Liver (tissue), 9 donors: ENCODE results near the gene EEF1G. TPM values are rescaled to one million over a fixed set of nuclear protein-coding genes. Genes with fewer than 3 reads are reported as not detected.

Experiments used
- DNase-seq: peaks from one replicate; pipeline ENCODE4 v3.0.0-alpha.2; 2017; ENCODE audit warnings: low spot score
- H3K27ac ChIP-seq, 2 donors: one replicate each; pipeline ENCODE4 v1.7.0; 2013; ENCODE audit warnings: inconsistent platforms in 2 of 2, low read length in 2 of 2, control low read depth in 1 of 2, low read depth in 1 of 2, mild to moderate bottlenecking in 1 of 2
- H3K27me3 ChIP-seq, 4 donors: one replicate each; pipeline versions ENCODE4 v1.6.1 to v1.7.0; 2013; ENCODE audit warnings: low read length in 3 of 4, inconsistent platforms in 1 of 4, mild to moderate bottlenecking in 1 of 4, moderate library complexity in 1 of 4; ENCODE audit not compliant: control insufficient read depth in 4 of 4, insufficient read depth in 4 of 4
- H3K36me3 ChIP-seq, 4 donors: one replicate each; pipeline versions ENCODE4 v1.6.1 to v1.7.0; 2013; ENCODE audit warnings: low read length in 3 of 4, mild to moderate bottlenecking in 3 of 4, low read depth in 1 of 4, moderate library complexity in 1 of 4; ENCODE audit not compliant: control insufficient read depth in 4 of 4, insufficient read depth in 3 of 4
- H3K4me1 ChIP-seq, 4 donors: one replicate each; pipeline versions ENCODE4 v1.6.1 to v1.7.0; 2013; ENCODE audit warnings: low read length in 3 of 4, mild to moderate bottlenecking in 3 of 4, moderate library complexity in 1 of 4; ENCODE audit not compliant: control insufficient read depth in 4 of 4, insufficient read depth in 4 of 4
- H3K4me3 ChIP-seq, 3 donors: one replicate each; pipeline versions ENCODE4 v1.6.1 to v1.7.0; 2013; ENCODE audit warnings: low read length in 3 of 3, control low read depth in 1 of 3, low read depth in 1 of 3, mild to moderate bottlenecking in 1 of 3
- H3K9ac ChIP-seq, 2 donors: one replicate each; pipeline ENCODE4 v1.7.0; 2013; ENCODE audit warnings: low read length in 2 of 2, mild to moderate bottlenecking in 2 of 2, moderate library complexity in 2 of 2, control low read depth in 1 of 2, low read depth in 1 of 2
- H3K9me3 ChIP-seq, 4 donors: one replicate each; pipeline versions ENCODE4 v1.6.1 to v1.7.0; 2013; ENCODE audit warnings: low read length in 3 of 4; ENCODE audit not compliant: control insufficient read depth in 4 of 4
- ATF3 ChIP-seq: IDR thresholded peaks from 2 replicates; pipeline ENCODE4 v1.6.1; 2016; ENCODE audit warnings: antibody characterized with exemption
- CTCF ChIP-seq: fragments of 150-350 bp; IDR thresholded peaks from 2 replicates; pipeline ENCODE4 v1.5.1; 2017; ENCODE audit warnings: improper control_type of control experiment, low read depth, low read length; ENCODE audit not compliant: missing input control
- EGR1 ChIP-seq, 2 donors: IDR thresholded peaks; 2 replicates each; pipeline ENCODE4 v1.6.1; 2016 to 2018; ENCODE audit warnings: antibody characterized with exemption in 2 of 2, low read depth in 2 of 2
- FOXA1 ChIP-seq: IDR thresholded peaks from 2 replicates; pipeline ENCODE4 v1.6.1; 2016; ENCODE audit warnings: antibody characterized with exemption
- FOXA2 ChIP-seq: IDR thresholded peaks from 2 replicates; pipeline ENCODE4 v1.6.1; 2016; ENCODE audit warnings: antibody characterized with exemption
- GABPA ChIP-seq, 2 donors: IDR thresholded peaks in 1 of 2; conservative IDR thresholded peaks in 1 of 2; 2 replicates each; pipeline ENCODE4 v1.6.1; 2016; ENCODE audit warnings: antibody characterized with exemption in 2 of 2, mild to moderate bottlenecking in 1 of 2, moderate library complexity in 1 of 2
- JUND ChIP-seq, 2 donors: IDR thresholded peaks; 2 replicates each; pipeline ENCODE4 v1.6.1; 2016; ENCODE audit warnings: antibody characterized with exemption in 2 of 2
- NR2F2 ChIP-seq: IDR thresholded peaks from 2 replicates; pipeline ENCODE4 v1.6.1; 2016; ENCODE audit warnings: antibody characterized with exemption
- REST ChIP-seq: IDR thresholded peaks from 2 replicates; pipeline ENCODE4 v1.6.1; 2016; ENCODE audit warnings: antibody characterized with exemption, mild to moderate bottlenecking
- RXRA ChIP-seq, 2 donors: IDR thresholded peaks; 2 replicates each; pipeline ENCODE4 v1.6.1; 2017 to 2018; ENCODE audit warnings: antibody characterized with exemption in 2 of 2, mild to moderate bottlenecking in 1 of 2
- SP1 ChIP-seq: IDR thresholded peaks from 2 replicates; pipeline ENCODE4 v1.6.1; 2018; ENCODE audit warnings: antibody characterized with exemption, mild to moderate bottlenecking
- YY1 ChIP-seq: IDR thresholded peaks from 2 replicates; pipeline ENCODE4 v1.6.1; 2016; ENCODE audit warnings: antibody characterized with exemption, mild to moderate bottlenecking
- ZBTB33 ChIP-seq: IDR thresholded peaks from 2 replicates; pipeline ENCODE4 v1.6.1; 2016; ENCODE audit warnings: antibody characterized with exemption
- WGBS: extraction: QIAGEN DNeasy Blood & Tissue Kit; methylation state at CpG from one replicate; pipeline ENCODE4 v1.1.7; 2013; 5-methylcytosine and 5-hydroxymethylcytosine counted together
- polyA plus RNA-seq, 2 donors: library from polyadenylated mRNA; stranded (reverse) in 1 of 2; unstranded in 1 of 2; fragments of 200-250 nt in 1 of 2; fragments of >200 nt in 1 of 2; fragmentation: Nextera tagmentation in 1 of 2; extraction: Ambion mirVana in 1 of 2; gene quantifications; one replicate each; pipeline versions ENCODE4 v1.2.1 to v1.2.3, GENCODE V29; 2013 to 2015
- total RNA-seq, 2 donors: library from RNA; depleted of rRNA; stranded (reverse); fragments of >200 nt; gene quantifications; one replicate each; pipeline ENCODE4 v1.2.3, GENCODE V29; 2014
- donor health status: healthy.
- donor health status: healthy.
- donor health status: healthy.
- donor health status: healthy.
- donor health status: healthy.

Gene EEF1G
- total and polyA plus RNA-seq, 4 donors, result 251 to 640 (median 469) TPM

- Histone ChIP-seq H3K9ac (no peak overlapping the region), H3K4me1 (peaks cover 12 to 51% (median 34%) of the 10 kb centered on the region in 4 donors), H3K9me3 (no peaks in the 10 kb centered on the region), H3K36me3 (peaks cover 2 to 12% (median 7%) of the 10 kb centered on the region in 4 donors), H3K27me3 (no peaks in the 10 kb centered on the region), H3K4me3 (no peak overlapping the region), H3K27ac (no peak overlapping the region)
- TF ChIP-seq YY1 (no peak), ATF3 (no peak), GABPA (IDR thresholded peaks at IDR 0.05 in 1 of 2, conservative IDR thresholded peaks at IDR 0.05 in 1 of 2) (no peak), FOXA2 (no peak), ZBTB33 (no peak), CTCF (no peak), NR2F2 (no peak), EGR1 (IDR thresholded peaks at IDR 0.05; ENCODE audit: low read depth in 2 of 2) (no peak), FOXA1 (no peak), RXRA (IDR thresholded peaks at IDR 0.05) (no peak), REST (no peak), JUND (IDR thresholded peaks at IDR 0.05) (no peak)
- 92% methylated on average over 13 of the region's 13 CpGs for WGBS
- DNase-seq, result no peak
Measured at GRCh38 chr11:62603072-62603408, 29.3 kb upstream of the EEF1G start.

GRCh38 chr11:62602141-62603071 lies 28.7 kb upstream of the EEF1G start:
- Histone ChIP-seq H3K36me3 (peaks cover 2 to 19% (median 13%) of the 10 kb centered on the region in 4 donors), H3K9ac (no peak overlapping the region), H3K4me1 (peaks cover 10 to 45% (median 30%) of the 10 kb centered on the region in 4 donors), H3K4me3 (peak overlapping the region; percentile 42 to 58 (median 48)), H3K9me3 (no peaks in the 10 kb centered on the region), H3K27ac (peak overlapping the region; percentile 89 to 90), H3K27me3 (no peaks in the 10 kb centered on the region)
- WGBS, result 29% methylated on average over 96 of the region's 96 CpGs
- peak; percentile 38 for TF ChIP-seq SP1
- peak; percentile 2 for TF ChIP-seq NR2F2
- no peak for TF ChIP-seq FOXA2
- peak; percentile 69 for DNase-seq
